ENCODE results near the gene COL4A6.

The COL4A6 gene

GRCh38 chrX:108439426-108439942 is 1.3 kb upstream of the COL4A6 start, which contains the start of gene COL4A5 (continued):
- TF ChIP-seq ZBTB6 (tag by site-specific recombination; IDR thresholded peaks at IDR 0.05) (no peak), ZNF660 (tag by site-specific recombination; IDR thresholded peaks at IDR 0.05) (peak; percentile 73; the same call in 1 of the 2 replicates), TSHZ1 (tag by site-specific recombination; IDR thresholded peaks at IDR 0.05; ENCODE audit: borderline replicate concordance) (no peak), ZNF791 (tag by site-specific recombination; IDR thresholded peaks at IDR 0.05) (no peak), ZNF114 (tag by site-specific recombination; IDR thresholded peaks at IDR 0.05) (no peak), ZBTB17 (tag by site-specific recombination; IDR thresholded peaks at IDR 0.05) (peak; percentile 93), ZNF433 (tag by site-specific recombination; IDR thresholded peaks at IDR 0.05; ENCODE audit: low read depth) (no peak), ZSCAN4 (tag by site-specific recombination; IDR thresholded peaks at IDR 0.05) (peak; percentile 47; the same call in 1 of the 2 replicates), ZFP41 (tag by site-specific recombination; IDR thresholded peaks at IDR 0.05; ENCODE audit: borderline replicate concordance) (no peak), KLF17 (tag by site-specific recombination; IDR thresholded peaks at IDR 0.05) (no peak), ZNF211 (tag by site-specific recombination; IDR thresholded peaks at IDR 0.05; ENCODE audit: low read depth) (no peak), PRDM2 (tag by site-specific recombination; IDR thresholded peaks at IDR 0.05; ENCODE audit: borderline replicate concordance) (no peak), ZNF324 (tag by site-specific recombination; IDR thresholded peaks at IDR 0.05) (peak; percentile 81; the same call in 1 of the 2 replicates), ZNF560 (tag by site-specific recombination; IDR thresholded peaks at IDR 0.05; ENCODE audit: borderline replicate concordance) (no peak), ZNF76 (tag by site-specific recombination; IDR thresholded peaks at IDR 0.05; ENCODE audit: borderline replicate concordance, low read depth) (peak; percentile 42; the same call in 1 of the 2 replicates), ZNF18 (tag by site-specific recombination; IDR thresholded peaks at IDR 0.05) (0 out of 2 replicates have a peak, but pooled peaks have one; percentile 42), ZFP37 (tag by site-specific recombination; IDR thresholded peaks at IDR 0.05) (peak; percentile 60; the same call in 1 of the 2 replicates), ZNF561 (tag by site-specific recombination; IDR thresholded peaks at IDR 0.05; ENCODE audit: borderline replicate concordance) (peak; percentile 97; the same call in 1 of the 2 replicates), ZNF341 (tag by site-specific recombination; IDR thresholded peaks at IDR 0.05; ENCODE audit: low read depth) (peak; percentile 67), RBAK (tag by site-specific recombination; IDR thresholded peaks at IDR 0.05) (no peak), ZNF692 (tag by site-specific recombination; IDR thresholded peaks at IDR 0.05) (peak; percentile 73), ZNF132 (tag by site-specific recombination; IDR thresholded peaks at IDR 0.05; ENCODE audit: borderline replicate concordance) (no peak), ZSCAN30 (tag by site-specific recombination; IDR thresholded peaks at IDR 0.05) (peak; percentile 62; the same call in 1 of the 2 replicates)
